D721Med (cell line): Measurements from ENCODE around the gene WWTR1.

ENCODE experiments used
- DNase-seq: peaks from one replicate; pipeline ENCODE4 v3.0.0; 2011; ENCODE audit warnings: low spot score; ENCODE audit not compliant: insufficient read length
- FAIRE-seq: peaks from 2 replicates; lab custom pipeline; 2011; peaks lifted over from hg19 to GRCh38; lab: Jason Lieb, UNC
- TF ChIP-seq, protein P1 (sequence below): IDR thresholded peaks from 2 replicates; pipeline ENCODE4 v1.5.1; 2012; ENCODE audit warnings: mild to moderate bottlenecking, control low read depth; ENCODE audit not compliant: insufficient read depth; ENCODE audit errors: missing control alignments

The WWTR1 gene

DNA sequence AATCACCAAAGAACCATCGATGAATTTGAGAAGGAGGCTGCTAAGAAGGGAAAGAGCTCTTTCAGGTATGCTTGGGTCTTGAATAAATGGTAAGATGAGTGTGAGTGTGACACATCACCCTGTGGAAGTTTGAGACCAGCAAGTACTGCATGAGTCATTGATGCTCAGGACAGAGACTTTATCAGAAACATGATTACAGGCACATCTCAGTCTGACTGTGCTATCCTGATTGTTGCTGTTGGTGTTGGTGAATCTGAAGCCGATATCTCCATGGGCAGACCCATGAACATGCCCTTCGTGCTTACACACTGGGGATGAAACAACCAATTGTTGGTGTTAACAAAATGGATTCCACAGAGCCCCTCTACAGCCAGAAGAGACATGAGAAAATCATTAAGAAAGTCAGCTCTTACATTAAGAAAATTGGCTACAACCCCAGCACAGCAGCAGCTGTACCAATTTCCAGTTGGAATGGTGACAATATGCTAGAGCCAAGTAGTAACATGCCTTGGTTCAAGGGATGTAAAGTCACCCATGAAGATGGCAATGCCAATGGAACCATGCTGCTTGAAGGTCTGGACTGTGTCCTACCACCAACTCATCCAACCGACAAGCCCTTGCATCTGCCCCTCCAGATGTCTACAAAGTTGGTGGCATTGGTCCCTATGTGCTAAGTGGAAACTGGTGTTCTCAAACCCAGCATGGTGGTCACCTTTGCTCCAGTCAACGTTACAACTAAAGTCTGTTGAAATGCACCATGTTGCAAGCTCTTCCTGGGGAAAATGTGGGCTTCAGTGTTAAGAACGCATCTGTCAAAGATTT is 162.9 kb downstream of the WWTR1 start:
- FAIRE-seq = no peak
- TF ChIP-seq, protein P1, sequence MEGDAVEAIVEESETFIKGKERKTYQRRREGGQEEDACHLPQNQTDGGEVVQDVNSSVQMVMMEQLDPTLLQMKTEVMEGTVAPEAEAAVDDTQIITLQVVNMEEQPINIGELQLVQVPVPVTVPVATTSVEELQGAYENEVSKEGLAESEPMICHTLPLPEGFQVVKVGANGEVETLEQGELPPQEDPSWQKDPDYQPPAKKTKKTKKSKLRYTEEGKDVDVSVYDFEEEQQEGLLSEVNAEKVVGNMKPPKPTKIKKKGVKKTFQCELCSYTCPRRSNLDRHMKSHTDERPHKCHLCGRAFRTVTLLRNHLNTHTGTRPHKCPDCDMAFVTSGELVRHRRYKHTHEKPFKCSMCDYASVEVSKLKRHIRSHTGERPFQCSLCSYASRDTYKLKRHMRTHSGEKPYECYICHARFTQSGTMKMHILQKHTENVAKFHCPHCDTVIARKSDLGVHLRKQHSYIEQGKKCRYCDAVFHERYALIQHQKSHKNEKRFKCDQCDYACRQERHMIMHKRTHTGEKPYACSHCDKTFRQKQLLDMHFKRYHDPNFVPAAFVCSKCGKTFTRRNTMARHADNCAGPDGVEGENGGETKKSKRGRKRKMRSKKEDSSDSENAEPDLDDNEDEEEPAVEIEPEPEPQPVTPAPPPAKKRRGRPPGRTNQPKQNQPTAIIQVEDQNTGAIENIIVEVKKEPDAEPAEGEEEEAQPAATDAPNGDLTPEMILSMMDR = no peak
- DNase-seq = no peak

- DNase-seq = no peak
- TF ChIP-seq, protein P1 = peak; percentile 87
- FAIRE-seq = no peak
Observed at GRCh38 chr3:149494022-149494758, 163.6 kb downstream of the WWTR1 start.

DNA sequence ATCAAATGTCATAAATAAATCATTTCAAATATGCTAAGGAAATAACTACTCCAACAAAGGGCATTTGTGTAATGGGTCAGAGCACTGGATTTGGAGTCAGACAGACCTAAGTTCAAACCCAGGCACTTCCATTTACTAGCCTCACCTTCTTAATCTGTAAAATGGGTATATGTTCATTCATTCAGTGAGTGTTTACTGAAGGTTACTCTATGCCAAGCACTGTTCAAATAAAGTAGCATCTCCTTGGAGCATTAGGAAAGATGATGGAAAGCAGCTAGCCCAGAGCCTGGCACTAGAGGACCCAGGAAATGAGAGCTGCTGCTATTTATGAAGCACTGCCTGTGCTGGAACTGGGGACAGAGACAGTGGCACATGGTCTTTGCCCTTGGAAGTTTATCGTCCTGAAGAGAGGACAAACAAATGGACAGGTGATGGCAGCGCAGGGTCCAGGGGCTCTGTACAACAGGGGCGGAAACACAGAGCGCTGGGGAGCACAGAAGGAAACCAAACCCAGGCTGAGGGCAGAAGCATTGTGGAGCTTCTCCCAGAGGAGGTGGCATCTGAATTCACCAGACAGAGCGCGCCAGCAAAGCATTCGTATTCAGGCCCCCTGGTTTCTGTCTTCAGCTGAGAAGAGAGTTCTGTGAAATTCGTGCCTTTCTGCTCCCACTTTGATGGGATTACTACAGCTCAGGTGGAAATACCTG is 164.4 kb downstream of the WWTR1 start:
- DNase-seq (no peak), FAIRE-seq (no peak)
- TF ChIP-seq, protein P1 = no peak

- FAIRE-seq (no peak), DNase-seq (no peak)
- TF ChIP-seq, protein P1 = no peak
Observed at GRCh38 chr3:149490260-149490971, 167.4 kb downstream of the WWTR1 start.

GRCh38 chr3:149489060-149489690 is 168.7 kb downstream of the WWTR1 start:
- FAIRE-seq = no peak
- DNase-seq = no peak
- TF ChIP-seq, protein P1 = peak; percentile 36

DNA sequence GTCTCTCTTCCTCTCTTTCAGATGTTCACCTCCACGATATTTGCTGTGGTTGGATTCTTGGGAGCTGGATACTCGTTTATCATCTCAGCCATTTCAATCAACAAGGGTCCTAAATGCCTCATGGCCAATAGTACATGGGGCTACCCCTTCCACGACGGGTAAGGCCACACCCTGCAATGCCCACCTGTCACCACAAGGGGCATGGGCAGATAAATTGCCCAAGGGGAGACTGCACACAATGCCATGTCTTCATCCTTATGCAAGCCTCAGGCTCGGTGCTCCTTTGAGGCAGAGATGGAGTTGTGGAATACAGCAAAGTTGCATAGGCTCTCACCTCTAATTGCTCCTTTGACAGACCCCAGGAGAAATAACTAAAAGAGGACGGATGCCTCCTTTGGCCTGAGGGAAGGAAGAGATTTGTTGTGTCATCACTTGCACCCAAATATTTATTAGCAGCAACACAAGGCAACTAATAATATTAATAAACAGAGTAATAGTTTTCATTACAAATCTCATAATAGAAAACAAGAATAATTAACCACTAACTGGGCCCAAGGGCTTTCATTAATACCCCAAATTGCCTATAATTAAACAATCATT is 170.1 kb downstream of the WWTR1 start:
- FAIRE-seq = no peak
- no peak for DNase-seq
- TF ChIP-seq, protein P1 = peak; percentile 42
